ENCODE data around the gene IL17RE. TPM values are rescaled to one million over a fixed set of nuclear protein-coding genes. Genes with fewer than 3 reads are reported as not detected.

Gene IL17RE
- total and polyA plus RNA-seq, 2 donors: 3.6 to 5.9 TPM

- Histone ChIP-seq H3K27ac (ENCODE audit: low read depth in 1 of 2, low read length in 1 of 2) (no peak within 1 kb of the TSS), H3K4me3 (ENCODE audit: low read length in 2 of 2) (peak within 1 kb of the TSS; percentile 50 to 58), H3K9me3 (ENCODE audit: control insufficient read depth in 2 of 2, insufficient read depth in 1 of 2, low read length in 1 of 2) (no peaks in the 10 kb centered on the region), H3K27me3 (ENCODE audit: control insufficient read depth in 2 of 2, insufficient read depth in 1 of 2, low read length in 1 of 2) (peaks cover 0 to 10% of the 10 kb centered on the region in 2 donors), H3K36me3 (ENCODE audit: control insufficient read depth in 2 of 2, insufficient read depth in 2 of 2, low read length in 1 of 2) (no peaks in the 10 kb centered on the region), H3K4me1 (ENCODE audit: control insufficient read depth in 2 of 2, insufficient read depth in 2 of 2, low read length in 2 of 2) (peaks cover 8 to 14% of the 10 kb centered on the region in 2 donors)
- 4% methylated on average over 52 of the region's 52 CpGs for WGBS
- DNase-seq (ENCODE audit: low read depth in 6 of 9, low spot score in 9 of 9): peak in 3 of 9 donors; percentile 23 to 66 (median 39)
Measured at GRCh38 chr3:9951962-9952805, 49.5 kb downstream of the IL17RE start, which contains the start of gene PRRT3. PRRT3 (minus strand) TSS chr3:9952408; CDS start chr3:9950115, 2,293 bp downstream.

- WGBS: 91% methylated on average over 12 of the region's 12 CpGs
- no peaks in the 10 kb centered on the region for H3K36me3 ChIP-seq (ENCODE audit: control insufficient read depth in 2 of 2, insufficient read depth in 2 of 2, low read length in 1 of 2)
Measured at GRCh38 chr3:9955067-9955502, 52.4 kb downstream of the IL17RE start.

GRCh38 chr3:9955611-9956352, 53.1 kb downstream of the IL17RE start:
- H3K27me3 ChIP-seq (ENCODE audit: control insufficient read depth in 2 of 2, insufficient read depth in 1 of 2, low read length in 1 of 2): peaks cover 0 to 10% of the 10 kb centered on the region in 2 donors
- 95% methylated on average over 5 of the region's 5 CpGs for WGBS
- H3K9me3 ChIP-seq (ENCODE audit: control insufficient read depth in 2 of 2, insufficient read depth in 1 of 2, low read length in 1 of 2): no peaks in the 10 kb centered on the region
- H3K27ac ChIP-seq (ENCODE audit: low read depth in 1 of 2, low read length in 1 of 2): no peak overlapping the region
- H3K36me3 ChIP-seq (ENCODE audit: control insufficient read depth in 2 of 2, insufficient read depth in 2 of 2, low read length in 1 of 2): no peaks in the 10 kb centered on the region
- no peak overlapping the region for H3K4me3 ChIP-seq (ENCODE audit: low read length in 2 of 2)
- no peak for DNase-seq (ENCODE audit: low read depth in 6 of 9, low spot score in 9 of 9)
- peaks cover 8 to 14% of the 10 kb centered on the region in 2 donors for H3K4me1 ChIP-seq (ENCODE audit: control insufficient read depth in 2 of 2, insufficient read depth in 2 of 2, low read length in 2 of 2)

More at GRCh38 chr3:9955067-9955502, 52.4 kb downstream of the IL17RE start:
- Histone ChIP-seq H3K9me3 (ENCODE audit: control insufficient read depth in 2 of 2, insufficient read depth in 1 of 2, low read length in 1 of 2) (no peaks in the 10 kb centered on the region), H3K4me1 (ENCODE audit: control insufficient read depth in 2 of 2, insufficient read depth in 2 of 2, low read length in 2 of 2) (peaks cover 8 to 14% of the 10 kb centered on the region in 2 donors), H3K4me3 (ENCODE audit: low read length in 2 of 2) (no peak overlapping the region), H3K27me3 (ENCODE audit: control insufficient read depth in 2 of 2, insufficient read depth in 1 of 2, low read length in 1 of 2) (peaks cover 0 to 10% of the 10 kb centered on the region in 2 donors), H3K27ac (ENCODE audit: low read depth in 1 of 2, low read length in 1 of 2) (no peak overlapping the region)
- no peak for DNase-seq (ENCODE audit: low read depth in 6 of 9, low spot score in 9 of 9)

GRCh38 chr3:9957214-9957613, 54.6 kb downstream of the IL17RE start:
- Histone ChIP-seq H3K27me3 (ENCODE audit: control insufficient read depth in 2 of 2, insufficient read depth in 1 of 2, low read length in 1 of 2) (peaks cover 0 to 2% of the 10 kb centered on the region in 2 donors), H3K4me3 (ENCODE audit: low read length in 2 of 2) (no peak overlapping the region), H3K36me3 (ENCODE audit: control insufficient read depth in 2 of 2, insufficient read depth in 2 of 2, low read length in 1 of 2) (peaks cover 0 to 3% of the 10 kb centered on the region in 2 donors), H3K9me3 (ENCODE audit: control insufficient read depth in 2 of 2, insufficient read depth in 1 of 2, low read length in 1 of 2) (no peaks in the 10 kb centered on the region), H3K4me1 (ENCODE audit: control insufficient read depth in 2 of 2, insufficient read depth in 2 of 2, low read length in 2 of 2) (peaks cover 2 to 3% of the 10 kb centered on the region in 2 donors), H3K27ac (ENCODE audit: low read depth in 1 of 2, low read length in 1 of 2) (no peak overlapping the region)
- 48% methylated on average over 5 of the region's 5 CpGs for WGBS
- no peak for DNase-seq (ENCODE audit: low read depth in 6 of 9, low spot score in 9 of 9)

GRCh38 chr3:9965200-9965875, 62.7 kb downstream of the IL17RE start:
- no peak for DNase-seq (ENCODE audit: low read depth in 6 of 9, low spot score in 9 of 9)
- H3K36me3 ChIP-seq (ENCODE audit: control insufficient read depth in 2 of 2, insufficient read depth in 2 of 2, low read length in 1 of 2): peaks cover 13 to 41% of the 10 kb centered on the region in 2 donors
- H3K4me3 ChIP-seq (ENCODE audit: low read length in 2 of 2): no peak overlapping the region
- no peak overlapping the region for H3K27ac ChIP-seq (ENCODE audit: low read depth in 1 of 2, low read length in 1 of 2)
- no peaks in the 10 kb centered on the region for H3K4me1 ChIP-seq (ENCODE audit: control insufficient read depth in 2 of 2, insufficient read depth in 2 of 2, low read length in 2 of 2)
- H3K27me3 ChIP-seq (ENCODE audit: control insufficient read depth in 2 of 2, insufficient read depth in 1 of 2, low read length in 1 of 2): no peaks in the 10 kb centered on the region
- no peaks in the 10 kb centered on the region for H3K9me3 ChIP-seq (ENCODE audit: control insufficient read depth in 2 of 2, insufficient read depth in 1 of 2, low read length in 1 of 2)
- 97% methylated on average over 6 of the region's 6 CpGs for WGBS

Other genes with a start within 250 kb of the IL17RE start
- 0.14 TPM for gene CPNE9, start 199.0 kb upstream of the IL17RE start, total RNA-seq
- gene CPNE9, start 199.0 kb upstream of the IL17RE start, polyA plus RNA-seq: 0.27 TPM
- gene BRPF1, start 171.1 kb upstream of the IL17RE start, total RNA-seq: 19.1 TPM
- gene BRPF1, start 171.1 kb upstream of the IL17RE start, polyA plus RNA-seq: 11.9 TPM
- gene OGG1, start 152.9 kb upstream of the IL17RE start, total RNA-seq: 20.7 TPM
- 16.6 TPM for gene OGG1, start 152.9 kb upstream of the IL17RE start, polyA plus RNA-seq
- 9.2 TPM for gene CAMK1, start 132.9 kb upstream of the IL17RE start, total RNA-seq
- 11.9 TPM for gene CAMK1, start 132.9 kb upstream of the IL17RE start, polyA plus RNA-seq
- gene TADA3, start 110.4 kb upstream of the IL17RE start, total RNA-seq: 43.6 TPM
- gene TADA3, start 110.4 kb upstream of the IL17RE start, polyA plus RNA-seq: 47.6 TPM
- 187 TPM for gene ARPC4, start 109.8 kb upstream of the IL17RE start, total RNA-seq
- 106 TPM for gene ARPC4, start 109.8 kb upstream of the IL17RE start, polyA plus RNA-seq
- gene TTLL3, start 92.6 kb upstream of the IL17RE start, total RNA-seq: 10.4 TPM
- gene TTLL3, start 92.6 kb upstream of the IL17RE start, polyA plus RNA-seq: 84.0 TPM
- 25.0 TPM for gene RPUSD3, start 58.8 kb upstream of the IL17RE start, total RNA-seq
- 25.5 TPM for gene RPUSD3, start 58.8 kb upstream of the IL17RE start, polyA plus RNA-seq
- gene CIDEC, start 22.6 kb upstream of the IL17RE start, total RNA-seq: 0.14 TPM
- gene CIDEC, start 22.6 kb upstream of the IL17RE start, polyA plus RNA-seq: 0.91 TPM
- gene JAGN1, start 12.2 kb upstream of the IL17RE start, total RNA-seq: 24.2 TPM
- gene JAGN1, start 12.2 kb upstream of the IL17RE start, polyA plus RNA-seq: 37.5 TPM
- gene IL17RC, start 14.2 kb downstream of the IL17RE start, total RNA-seq: 5.7 TPM
- gene IL17RC, start 14.2 kb downstream of the IL17RE start, polyA plus RNA-seq: 17.5 TPM
- 19.9 TPM for gene CRELD1, start 31.0 kb downstream of the IL17RE start, total RNA-seq
- 36.4 TPM for gene CRELD1, start 31.0 kb downstream of the IL17RE start, polyA plus RNA-seq
- 1.4 TPM for gene PRRT3, start 49.6 kb downstream of the IL17RE start, total RNA-seq
- 1.6 TPM for gene PRRT3, start 49.6 kb downstream of the IL17RE start, polyA plus RNA-seq
- 39.3 TPM for gene EMC3, start 84.0 kb downstream of the IL17RE start, total RNA-seq
- gene EMC3, start 84.0 kb downstream of the IL17RE start, polyA plus RNA-seq: 35.2 TPM
- 25.5 TPM for gene FANCD2, start 123.6 kb downstream of the IL17RE start, total RNA-seq
- 6.6 TPM for gene FANCD2, start 123.6 kb downstream of the IL17RE start, polyA plus RNA-seq
- not detected for gene FANCD2OS, start 205.4 kb downstream of the IL17RE start, total RNA-seq
- 0.18 TPM for gene FANCD2OS, start 205.4 kb downstream of the IL17RE start, polyA plus RNA-seq
- 124 TPM for gene BRK1, start 212.8 kb downstream of the IL17RE start, total RNA-seq
- 222 TPM for gene BRK1, start 212.8 kb downstream of the IL17RE start, polyA plus RNA-seq
- 40.8 TPM for gene VHL, start 238.9 kb downstream of the IL17RE start, total RNA-seq
- gene VHL, start 238.9 kb downstream of the IL17RE start, polyA plus RNA-seq: 78.0 TPM

All from thymus (tissue), 11 donors.